HFF-Myc (cell line): ENCODE results near the gene ENKD1.

Experiments used
- DNase-seq: peaks from one replicate; pipeline ENCODE4 v3.0.0-alpha.2; 2011; ENCODE audit warnings: low read depth; ENCODE audit errors: extremely low read depth
- H3K4me3 ChIP-seq: replicated peaks from 2 replicates; pipeline ENCODE4 v1.5.1; 2011; ENCODE audit warnings: low read depth, mild to moderate bottlenecking, control low read depth, low read length
- CTCF ChIP-seq: IDR thresholded peaks from 2 replicates; pipeline ENCODE4 v1.5.1; 2012; ENCODE audit warnings: mild to moderate bottlenecking, low read depth, low read length, control low read depth; ENCODE audit errors: missing control alignments

ENKD1 gene

GRCh38 chr16:67632415-67633172, 34.0 kb downstream of the ENKD1 start:
- no peak for DNase-seq
- no peak overlapping the region for H3K4me3 ChIP-seq
- no peak for TF ChIP-seq CTCF

DNA sequence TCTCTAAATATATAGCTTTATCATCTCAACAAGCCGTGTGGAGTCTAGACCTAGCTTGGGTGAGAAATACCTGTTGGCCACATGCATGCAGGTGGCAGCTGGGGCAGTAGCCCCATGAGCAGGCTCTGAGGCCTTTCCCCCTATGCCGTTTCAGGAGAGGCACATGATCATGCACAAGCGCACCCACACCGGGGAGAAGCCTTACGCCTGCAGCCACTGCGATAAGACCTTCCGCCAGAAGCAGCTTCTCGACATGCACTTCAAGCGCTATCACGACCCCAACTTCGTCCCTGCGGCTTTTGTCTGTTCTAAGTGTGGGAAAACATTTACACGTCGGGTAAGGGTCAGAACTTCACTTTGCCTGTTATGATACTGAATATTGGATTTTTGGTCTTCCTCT, 38.3 kb downstream of the ENKD1 start:
- no peak for DNase-seq
- TF ChIP-seq CTCF = no peak
- no peak overlapping the region for H3K4me3 ChIP-seq

- H3K4me3 ChIP-seq = no peak overlapping the region
- TF ChIP-seq CTCF = no peak
- no peak for DNase-seq
Measured at GRCh38 chr16:67613808-67614207, 52.7 kb downstream of the ENKD1 start.
